NCI-H510A (cell line): ENCODE data around the gene LRP5.
"Not testable (repeated sequence)": the region's sequence is repeated elsewhere in the genome, so short reads cannot be mapped to it uniquely, and the experiment has no call there.

Experiments
- DNase-seq: peaks from one replicate; lab custom pipeline; 2025; lab: John Stamatoyannopoulos, UW

The LRP5 gene

GRCh38 chr11:68329536-68329935, 17.1 kb downstream of the LRP5 start:
- no peak for DNase-seq

GRCh38 chr11:68329978-68330699, 17.7 kb downstream of the LRP5 start:
- DNase-seq: no peak

GRCh38 chr11:68330700-68331337, 18.4 kb downstream of the LRP5 start:
- DNase-seq: no peak

- no peak for DNase-seq
Measured at GRCh38 chr11:68331338-68331947, 19.1 kb downstream of the LRP5 start.

- no peak for DNase-seq
Measured at GRCh38 chr11:68332186-68332585, 19.8 kb downstream of the LRP5 start.

- DNase-seq: no peak
Measured at GRCh38 chr11:68333173-68333572, 20.8 kb downstream of the LRP5 start.

- no peak for DNase-seq
Measured at GRCh38 chr11:68334923-68335322, 22.5 kb downstream of the LRP5 start.

GRCh38 chr11:68335683-68336082, 23.3 kb downstream of the LRP5 start:
- no peak for DNase-seq

GRCh38 chr11:68336716-68337115, 24.3 kb downstream of the LRP5 start:
- DNase-seq: no peak

- DNase-seq: no peak
Measured at GRCh38 chr11:68337399-68337835, 25.0 kb downstream of the LRP5 start.

GRCh38 chr11:68338051-68338780, 25.8 kb downstream of the LRP5 start:
- no peak for DNase-seq

GRCh38 chr11:68340003-68340767, 27.8 kb downstream of the LRP5 start:
- no peak for DNase-seq

GRCh38 chr11:68340784-68341556, 28.6 kb downstream of the LRP5 start:
- no peak for DNase-seq

GRCh38 chr11:68341557-68342458, 29.4 kb downstream of the LRP5 start:
- DNase-seq: no peak

- peak; percentile 82 for DNase-seq
Measured at GRCh38 chr11:68342459-68343158, 30.2 kb downstream of the LRP5 start.

- DNase-seq: peak; percentile 62
Measured at GRCh38 chr11:68343761-68344256, 31.4 kb downstream of the LRP5 start.

- DNase-seq: not testable (repeated sequence)
Measured at GRCh38 chr11:68344821-68345220, 32.4 kb downstream of the LRP5 start.

- no peak for DNase-seq
Measured at GRCh38 chr11:68345776-68346461, 33.5 kb downstream of the LRP5 start.

GRCh38 chr11:68346462-68346790, 34.0 kb downstream of the LRP5 start:
- DNase-seq: no peak
